Anterior cingulate cortex (tissue), 58 donors: ENCODE data around the gene KRT6C.

Experiments
- DNase-seq, 58 donors: peaks; one replicate each; lab custom pipeline; 2025; lab: John Stamatoyannopoulos, UW

KRT6C gene

GRCh38 chr12:52473768-52474167 lies at the start of gene KRT6C:
TSS of gene KRT6C (minus strand) at chr12:52473805. CDS start at chr12:52473737, 68 bp downstream.
- no peak for DNase-seq

DNA sequence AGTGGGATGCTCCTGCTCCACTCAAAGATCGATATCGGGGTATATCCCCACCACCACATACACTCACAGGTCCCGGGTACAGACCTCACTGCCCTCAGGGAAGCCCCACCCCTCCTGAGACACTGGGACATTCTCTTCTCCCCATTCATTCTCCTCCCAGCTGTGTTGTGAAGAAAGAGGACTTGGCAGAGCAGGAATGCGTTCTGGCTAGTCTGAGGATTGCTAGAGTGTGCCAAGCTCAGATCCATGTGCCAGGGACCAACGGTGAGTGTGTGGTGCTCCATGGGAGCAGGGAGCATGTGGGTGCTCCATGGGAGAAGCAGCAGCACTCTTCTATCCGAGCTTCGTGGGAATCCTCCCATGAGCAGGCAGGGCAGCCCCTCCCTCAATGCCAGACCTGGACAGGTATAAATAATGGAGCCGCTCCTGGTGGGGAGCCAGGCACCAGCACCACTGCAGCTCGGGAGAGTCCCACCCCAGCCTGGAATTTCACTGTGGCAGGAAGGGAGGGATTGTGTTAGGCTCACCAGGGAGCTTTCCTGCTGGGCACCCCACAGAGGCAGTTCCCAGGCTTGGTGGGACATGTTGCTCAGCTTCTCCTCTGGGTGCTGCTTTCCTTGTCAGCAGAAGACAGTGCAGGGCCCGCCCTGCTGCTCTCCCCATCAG lies 48.9 kb upstream of the KRT6C start:
- peak in 12 of 58 donors; percentile 2 to 67 (median 32) for DNase-seq

GRCh38 chr12:52521568-52522266 lies 48.1 kb upstream of the KRT6C start:
- no peak for DNase-seq

GRCh38 chr12:52521175-52521567 lies 47.6 kb upstream of the KRT6C start:
- no peak for DNase-seq

GRCh38 chr12:52519826-52520662 lies 46.4 kb upstream of the KRT6C start, which contains the start of gene KRT5:
TSS of gene KRT5 (minus strand) at chr12:52520394. CDS start at chr12:52520296, 98 bp downstream.
- no peak for DNase-seq

GRCh38 chr12:52519387-52519703 lies 45.7 kb upstream of the KRT6C start:
- no peak for DNase-seq

DNA sequence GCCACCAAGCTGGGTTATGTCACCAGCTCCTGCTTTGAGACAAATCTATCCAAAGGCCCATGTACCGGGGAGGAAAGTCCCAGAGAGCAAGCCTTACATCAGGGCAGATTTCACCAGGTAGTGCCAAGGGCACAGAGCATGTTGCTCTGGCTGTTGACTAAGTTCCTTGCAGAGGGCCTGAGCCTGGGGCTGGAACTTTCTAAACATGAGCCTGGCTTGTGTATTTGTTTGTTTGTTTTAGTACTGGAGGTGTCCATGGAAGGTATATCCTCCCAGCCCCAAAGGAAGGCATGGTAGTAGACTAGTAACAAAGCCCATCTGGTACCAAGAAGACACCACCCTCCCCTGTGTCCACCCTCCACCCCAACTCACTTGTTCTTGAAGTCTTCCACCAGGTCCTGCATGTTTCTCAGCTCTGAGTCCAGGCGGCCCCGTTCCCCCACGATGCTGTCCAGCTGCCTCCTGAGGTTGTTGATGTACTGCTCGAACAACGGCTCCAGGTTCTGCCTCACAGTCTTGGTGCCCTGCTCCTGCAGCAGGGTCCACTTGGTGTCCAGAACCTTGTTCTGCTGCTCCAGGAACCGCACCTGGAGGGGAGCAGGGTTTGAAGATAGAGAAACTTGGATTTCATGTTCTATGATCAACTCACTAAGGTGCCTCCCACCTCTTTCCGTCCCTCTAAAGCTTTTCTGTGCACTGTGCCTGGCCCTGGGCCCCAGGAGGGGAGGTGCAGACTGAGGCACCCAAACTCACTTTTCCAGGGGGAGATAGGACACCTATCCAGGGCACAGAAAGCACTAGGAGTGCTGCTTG lies 45.2 kb upstream of the KRT6C start:
- no peak for DNase-seq

GRCh38 chr12:52517888-52518287 lies 44.3 kb upstream of the KRT6C start:
- peak in 1 of 58 donors; percentile 38 for DNase-seq

- no peak for DNase-seq
Measured at GRCh38 chr12:52517005-52517835, 43.6 kb upstream of the KRT6C start.

GRCh38 chr12:52515927-52516831 lies 42.6 kb upstream of the KRT6C start:
- no peak for DNase-seq

- DNase-seq: no peak
Measured at GRCh38 chr12:52515319-52515646, 41.7 kb upstream of the KRT6C start.

GRCh38 chr12:52514471-52515318 lies 41.1 kb upstream of the KRT6C start:
- DNase-seq: no peak

DNA sequence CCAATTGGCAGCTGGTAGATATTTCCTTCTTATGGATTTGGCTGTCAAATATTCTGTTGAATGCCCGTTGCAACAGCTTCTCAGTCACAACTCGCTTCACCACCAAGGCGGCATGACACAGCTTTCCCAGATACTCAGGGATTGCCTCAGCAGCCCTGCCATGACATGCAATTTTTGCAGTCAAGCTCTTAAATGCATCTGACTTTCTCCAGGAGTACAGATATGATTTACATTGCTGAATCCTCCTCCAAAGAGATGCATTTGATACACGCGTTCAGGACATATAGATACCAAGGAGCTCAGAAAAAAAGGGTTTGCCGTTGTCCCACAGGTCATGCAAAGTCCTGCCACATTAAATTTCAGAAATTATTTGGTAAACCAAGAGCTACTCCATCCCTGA lies 40.1 kb upstream of the KRT6C start:
- no peak for DNase-seq

GRCh38 chr12:52508211-52508610 lies 34.6 kb upstream of the KRT6C start:
- DNase-seq: no peak

GRCh38 chr12:52506858-52507715 lies 33.5 kb upstream of the KRT6C start:
- no peak for DNase-seq

DNA sequence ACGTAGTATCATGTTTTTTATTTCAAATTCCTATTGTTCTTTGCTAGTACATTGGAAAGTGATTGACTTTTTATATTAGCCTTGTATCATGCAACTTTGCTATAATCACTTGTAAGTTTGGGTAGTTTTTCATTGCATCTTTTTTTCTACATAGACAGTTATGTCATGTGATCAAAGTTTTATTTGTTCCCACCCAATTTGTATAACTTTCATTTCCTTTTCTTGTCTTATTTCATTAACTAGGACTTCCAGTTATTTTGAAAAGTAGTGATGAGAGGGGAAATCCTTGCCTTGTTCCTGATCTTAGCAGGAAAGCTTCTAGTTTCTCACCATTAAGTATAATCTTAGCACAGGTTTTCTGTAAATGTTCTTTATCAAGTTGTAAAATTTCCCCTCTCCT lies 29.3 kb upstream of the KRT6C start:
- DNase-seq: no peak

DNA sequence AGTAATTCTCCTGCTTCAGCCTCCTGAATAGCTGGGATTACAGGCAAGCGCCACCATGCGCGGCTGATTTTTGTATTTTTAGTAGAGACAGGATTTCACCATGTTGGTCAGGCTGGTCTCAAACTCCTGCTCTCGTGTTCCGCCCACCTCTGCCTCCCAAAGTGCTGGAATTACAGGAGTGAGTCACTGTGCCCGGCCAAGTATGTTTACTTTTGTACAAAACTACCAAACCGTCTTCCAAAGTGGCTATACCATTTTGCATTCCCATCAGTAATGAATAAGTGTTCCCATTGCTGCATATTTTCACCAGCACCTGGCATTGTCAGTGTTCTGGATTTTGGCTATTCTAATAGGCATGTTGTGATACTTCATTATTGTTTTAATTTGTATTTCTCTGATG lies 27.9 kb upstream of the KRT6C start:
- DNase-seq: no peak
